H9 (cell line): ENCODE results near the gene MYCN. TPM values are rescaled to one million over a fixed set of nuclear protein-coding genes. Genes with fewer than 3 reads are reported as not detected.

Source experiments
- DNase-seq: peaks from one replicate; pipeline ENCODE4 v3.0.0-alpha.2; 2017
- H2AFZ ChIP-seq: one replicate; pipeline ENCODE4 v1.6.1; 2013; ENCODE audit warnings: mild to moderate bottlenecking, low read length, control low read depth, moderate library complexity
- H2AK5ac ChIP-seq: 2 replicates; pipeline ENCODE4 v1.6.1; 2013; ENCODE audit warnings: low read length, control low read depth, mixed read lengths; ENCODE audit not compliant: insufficient read length
- H2BK120ac ChIP-seq: one replicate; pipeline ENCODE4 v1.6.1; 2013; ENCODE audit warnings: low read depth, mild to moderate bottlenecking, low read length, control low read depth, inconsistent platforms; ENCODE audit not compliant: poor library complexity, severe bottlenecking
- H2BK12ac ChIP-seq: 2 replicates; pipeline ENCODE4 v1.6.1; 2013; ENCODE audit warnings: low read length, control low read depth, mixed read lengths, low read depth; ENCODE audit not compliant: insufficient read length
- H2BK15ac ChIP-seq: 2 replicates; pipeline ENCODE4 v1.6.1; 2013; ENCODE audit warnings: low read depth, low read length, control low read depth
- H2BK20ac ChIP-seq: one replicate; pipeline ENCODE4 v1.6.1; 2013; ENCODE audit warnings: low read depth, mild to moderate bottlenecking, low read length, control low read depth, inconsistent platforms; ENCODE audit not compliant: poor library complexity, severe bottlenecking
- H2BK5ac ChIP-seq: 2 replicates; pipeline ENCODE4 v1.6.1; 2013; ENCODE audit warnings: low read length, control low read depth, mixed read lengths; ENCODE audit not compliant: insufficient read length
- H3K14ac ChIP-seq: 2 replicates; pipeline ENCODE4 v1.6.1; 2013; ENCODE audit warnings: low read length, control low read depth; ENCODE audit not compliant: insufficient read depth
- H3K18ac ChIP-seq: 2 replicates; pipeline ENCODE4 v1.6.1; 2013; ENCODE audit warnings: low read depth, mild to moderate bottlenecking, mixed read lengths, low read length, control low read depth; ENCODE audit not compliant: insufficient read length
- H3K23ac ChIP-seq: 2 replicates; pipeline ENCODE4 v1.6.1; 2013; ENCODE audit warnings: low read length, control low read depth, mixed read lengths, low read depth; ENCODE audit not compliant: insufficient read length
- H3K23me2 ChIP-seq: 2 replicates; pipeline ENCODE4 v1.6.1; 2013; ENCODE audit warnings: low read depth, mild to moderate bottlenecking, mixed read lengths, low read length, control low read depth; ENCODE audit not compliant: insufficient read length, poor library complexity, severe bottlenecking
- H3K27ac ChIP-seq: 2 replicates; pipeline ENCODE4 v1.5.1; 2013; ENCODE audit warnings: low read length, control low read depth, mixed read lengths, low read depth; ENCODE audit not compliant: insufficient read length
- H3K27me3 ChIP-seq: 2 replicates; pipeline ENCODE4 v1.6.1; 2013; ENCODE audit warnings: low read length, control low read depth, inconsistent platforms; ENCODE audit not compliant: insufficient read depth
- H3K4ac ChIP-seq: 2 replicates; pipeline ENCODE4 v1.6.1; 2013; ENCODE audit warnings: low read depth, mild to moderate bottlenecking, control low read depth, inconsistent platforms, low read length, moderate library complexity
- H3K4me1 ChIP-seq: 2 replicates; pipeline ENCODE4 v1.6.1; 2013; ENCODE audit warnings: low read length, control low read depth, inconsistent platforms; ENCODE audit not compliant: insufficient read depth
- H3K4me2 ChIP-seq: 2 replicates; pipeline ENCODE4 v1.6.1; 2013; ENCODE audit warnings: low read length, control low read depth, mixed read lengths; ENCODE audit not compliant: insufficient read length, insufficient read depth
- H3K56ac ChIP-seq: 2 replicates; pipeline ENCODE4 v1.6.1; 2013; ENCODE audit warnings: low read depth, mild to moderate bottlenecking, mixed read lengths, low read length, control low read depth; ENCODE audit not compliant: insufficient read length
- H3K79me1 ChIP-seq: 2 replicates; pipeline ENCODE4 v1.6.1; 2013; ENCODE audit warnings: low read depth, mild to moderate bottlenecking, moderate library complexity, low read length, control low read depth, inconsistent platforms; ENCODE audit not compliant: insufficient read depth, poor library complexity, severe bottlenecking
- H3K79me2 ChIP-seq: 2 replicates; pipeline ENCODE4 v1.6.1; 2013; ENCODE audit warnings: low read length, control low read depth, inconsistent platforms; ENCODE audit not compliant: insufficient read depth
- H3K9ac ChIP-seq: 2 replicates; pipeline ENCODE4 v1.6.1; 2013; ENCODE audit warnings: low read length, control low read depth, mixed read lengths; ENCODE audit not compliant: insufficient read length; ENCODE audit errors: extremely low read depth
- H3K9me3 ChIP-seq: one replicate; pipeline ENCODE4 v1.6.1; 2013; ENCODE audit warnings: low read depth, low read length, inconsistent platforms; ENCODE audit not compliant: control insufficient read depth
- H3T11ph ChIP-seq: one replicate; pipeline ENCODE4 v1.6.1; 2013; ENCODE audit warnings: mild to moderate bottlenecking, low read length, control low read depth, inconsistent platforms
- H4K20me1 ChIP-seq: one replicate; pipeline ENCODE4 v1.6.1; 2013; ENCODE audit not compliant: control insufficient read depth, insufficient read length, insufficient read depth
- H4K5ac ChIP-seq: 2 replicates; pipeline ENCODE4 v1.6.1; 2013; ENCODE audit warnings: low read depth, mild to moderate bottlenecking, mixed read lengths, low read length, control low read depth; ENCODE audit not compliant: insufficient read length
- H4K8ac ChIP-seq: replicated peaks from 2 replicates; pipeline ENCODE4 v1.6.1; 2013; ENCODE audit warnings: low read length, control low read depth, mixed read lengths, low read depth; ENCODE audit not compliant: insufficient read length
- H4K91ac ChIP-seq: 2 replicates; pipeline ENCODE4 v1.6.1; 2013; ENCODE audit warnings: low read depth, mild to moderate bottlenecking, moderate library complexity, mixed read lengths, low read length, control low read depth; ENCODE audit not compliant: insufficient read length
- H3K27ac Mint-ChIP-seq, 3 experiments: 2 replicates in 2 of 3; 3 replicates in 1 of 3; pipeline ENCODE4 v1.8.0; 2020 to 2021; ENCODE audit warnings: mixed read lengths in 3 of 3, mild to moderate bottlenecking in 1 of 3, moderate library complexity in 1 of 3
- H3K27me3 Mint-ChIP-seq: 2 replicates; pipeline ENCODE4 v1.8.0; 2021; ENCODE audit warnings: low read depth, mild to moderate bottlenecking, moderate library complexity, mixed read lengths
- H3K36me3 Mint-ChIP-seq, 3 experiments: 2 replicates in 2 of 3; 3 replicates in 1 of 3; pipeline ENCODE4 v1.8.0; 2020 to 2021; ENCODE audit warnings: low read depth in 3 of 3, mixed read lengths in 3 of 3; ENCODE audit not compliant: insufficient read depth in 1 of 3
- H3K4me1 Mint-ChIP-seq, 2 experiments: 2 replicates each; pipeline ENCODE4 v1.8.0; 2020; ENCODE audit warnings: mixed read lengths in 2 of 2
- H3K4me3 Mint-ChIP-seq, 2 experiments: 2 replicates in 1 of 2; 3 replicates in 1 of 2; pipeline ENCODE4 v1.8.0; 2020 to 2021; ENCODE audit warnings: mild to moderate bottlenecking in 2 of 2, mixed read lengths in 2 of 2, moderate library complexity in 1 of 2
- H3K9me3 Mint-ChIP-seq, 2 experiments: 2 replicates in 1 of 2; 3 replicates in 1 of 2; pipeline ENCODE4 v1.8.0; 2020; ENCODE audit warnings: mild to moderate bottlenecking in 2 of 2, mixed read lengths in 2 of 2, moderate library complexity in 1 of 2
- WGBS: extraction: QIAGEN DNeasy Blood & Tissue Kit; methylation state at CpG from one replicate; pipeline ENCODE4 v1.1.7; 2013; ENCODE audit warnings: missing lambda C conversion rate, low lambda C conversion rate, mixed read lengths; ENCODE audit not compliant: insufficient read length; ENCODE audit errors: extremely low coverage; 5-methylcytosine and 5-hydroxymethylcytosine counted together
- total RNA-seq: library from RNA; stranded (reverse); gene quantifications from 2 replicates; pipeline ENCODE4 v1.2.1, GENCODE V29; 2021
- TF ChIP-seq, protein P1 (sequence below): fragments of 200-600 bp; sonication (generic); conservative IDR thresholded peaks from 3 replicates; pipeline ENCODE4 v1.8.0; 2021; ENCODE audit warnings: antibody characterized with exemption, mild to moderate bottlenecking

The MYCN gene
- total RNA-seq, 1 experiment from 2014 or later, result 100.0 TPM

DNA sequence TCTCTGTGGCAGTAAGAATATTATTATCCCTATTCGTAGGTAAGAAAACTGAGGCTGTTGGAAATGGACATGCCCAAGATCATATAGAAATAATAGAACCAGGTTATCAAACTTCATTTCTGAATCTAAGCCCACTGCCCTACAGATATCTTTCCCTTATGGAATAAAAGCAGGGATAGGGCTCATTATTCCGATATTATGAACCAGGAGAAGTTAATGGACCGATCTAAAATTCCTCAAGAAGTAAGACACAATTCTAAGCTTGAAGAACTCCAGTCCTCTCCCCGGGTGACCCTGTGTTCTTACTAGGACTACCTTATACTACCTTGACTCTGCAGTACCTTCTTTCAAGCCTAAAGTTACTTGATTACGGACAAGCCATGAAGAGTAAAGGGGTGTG is 8.4 kb upstream of the MYCN start:
- H3K27me3 ChIP-seq, result no peaks in the 10 kb centered on the region
- no peak overlapping the region for H3K56ac ChIP-seq
- H3K9me3 Mint-ChIP-seq, result peaks cover 5 to 6% of the 10 kb centered on the region in 2 experiments; a peak in 3 of 5 replicates
- no peak overlapping the region for H3K27ac Mint-ChIP-seq
- no peaks in the 10 kb centered on the region for H3K79me1 ChIP-seq
- no peak overlapping the region for H4K8ac ChIP-seq
- no peaks in the 10 kb centered on the region for H4K20me1 ChIP-seq
- no peak overlapping the region for H3K14ac ChIP-seq
- H2BK12ac ChIP-seq, result no peak overlapping the region
- H3K4me2 ChIP-seq, result no peak overlapping the region
- H3K9ac ChIP-seq, result no peak overlapping the region
- DNase-seq, result no peak
- WGBS, result no CpG with 5 or more reads among the region's 5 CpGs
- no peaks in the 10 kb centered on the region for H3K79me2 ChIP-seq
- H2BK15ac ChIP-seq, result no peak overlapping the region
- H2AFZ ChIP-seq, result no peak overlapping the region
- H3K4me3 Mint-ChIP-seq, result no peak overlapping the region
- H3K36me3 Mint-ChIP-seq, result peaks cover 2 to 6% (median 4%) of the 10 kb centered on the region in 3 experiments; a peak in 5 of 7 replicates
- TF ChIP-seq, protein P1, sequence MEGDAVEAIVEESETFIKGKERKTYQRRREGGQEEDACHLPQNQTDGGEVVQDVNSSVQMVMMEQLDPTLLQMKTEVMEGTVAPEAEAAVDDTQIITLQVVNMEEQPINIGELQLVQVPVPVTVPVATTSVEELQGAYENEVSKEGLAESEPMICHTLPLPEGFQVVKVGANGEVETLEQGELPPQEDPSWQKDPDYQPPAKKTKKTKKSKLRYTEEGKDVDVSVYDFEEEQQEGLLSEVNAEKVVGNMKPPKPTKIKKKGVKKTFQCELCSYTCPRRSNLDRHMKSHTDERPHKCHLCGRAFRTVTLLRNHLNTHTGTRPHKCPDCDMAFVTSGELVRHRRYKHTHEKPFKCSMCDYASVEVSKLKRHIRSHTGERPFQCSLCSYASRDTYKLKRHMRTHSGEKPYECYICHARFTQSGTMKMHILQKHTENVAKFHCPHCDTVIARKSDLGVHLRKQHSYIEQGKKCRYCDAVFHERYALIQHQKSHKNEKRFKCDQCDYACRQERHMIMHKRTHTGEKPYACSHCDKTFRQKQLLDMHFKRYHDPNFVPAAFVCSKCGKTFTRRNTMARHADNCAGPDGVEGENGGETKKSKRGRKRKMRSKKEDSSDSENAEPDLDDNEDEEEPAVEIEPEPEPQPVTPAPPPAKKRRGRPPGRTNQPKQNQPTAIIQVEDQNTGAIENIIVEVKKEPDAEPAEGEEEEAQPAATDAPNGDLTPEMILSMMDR, result no peak
- H2BK20ac ChIP-seq, result no peak overlapping the region
- no peak overlapping the region for H3K4ac ChIP-seq
- H4K5ac ChIP-seq, result no peak overlapping the region
- H3K27ac ChIP-seq, result no peak overlapping the region
- no peaks in the 10 kb centered on the region for H3K23me2 ChIP-seq
- no peak overlapping the region for H2BK5ac ChIP-seq
- peaks cover 25 to 31% of the 10 kb centered on the region in 2 experiments for H3K4me1 Mint-ChIP-seq
- H3K9me3 ChIP-seq, result no peaks in the 10 kb centered on the region
- H2BK120ac ChIP-seq, result no peak overlapping the region
- H4K91ac ChIP-seq, result no peak overlapping the region
- H3T11ph ChIP-seq, result no peak overlapping the region
- no peak overlapping the region for H3K18ac ChIP-seq
- H2AK5ac ChIP-seq, result no peak overlapping the region
- peaks cover 3% of the 10 kb centered on the region for H3K27me3 Mint-ChIP-seq
- no peak overlapping the region for H3K23ac ChIP-seq
- peaks cover 2% of the 10 kb centered on the region; the same call in 1 of the 2 replicates for H3K4me1 ChIP-seq
